ENCODE results near the gene ABCD3. TPM values are rescaled to one million over a fixed set of nuclear protein-coding genes. Genes with fewer than 3 reads are reported as not detected.

Gene ABCD3
- total RNA-seq, 1 experiment from 2014 or later, result 93.4 TPM

DNA sequence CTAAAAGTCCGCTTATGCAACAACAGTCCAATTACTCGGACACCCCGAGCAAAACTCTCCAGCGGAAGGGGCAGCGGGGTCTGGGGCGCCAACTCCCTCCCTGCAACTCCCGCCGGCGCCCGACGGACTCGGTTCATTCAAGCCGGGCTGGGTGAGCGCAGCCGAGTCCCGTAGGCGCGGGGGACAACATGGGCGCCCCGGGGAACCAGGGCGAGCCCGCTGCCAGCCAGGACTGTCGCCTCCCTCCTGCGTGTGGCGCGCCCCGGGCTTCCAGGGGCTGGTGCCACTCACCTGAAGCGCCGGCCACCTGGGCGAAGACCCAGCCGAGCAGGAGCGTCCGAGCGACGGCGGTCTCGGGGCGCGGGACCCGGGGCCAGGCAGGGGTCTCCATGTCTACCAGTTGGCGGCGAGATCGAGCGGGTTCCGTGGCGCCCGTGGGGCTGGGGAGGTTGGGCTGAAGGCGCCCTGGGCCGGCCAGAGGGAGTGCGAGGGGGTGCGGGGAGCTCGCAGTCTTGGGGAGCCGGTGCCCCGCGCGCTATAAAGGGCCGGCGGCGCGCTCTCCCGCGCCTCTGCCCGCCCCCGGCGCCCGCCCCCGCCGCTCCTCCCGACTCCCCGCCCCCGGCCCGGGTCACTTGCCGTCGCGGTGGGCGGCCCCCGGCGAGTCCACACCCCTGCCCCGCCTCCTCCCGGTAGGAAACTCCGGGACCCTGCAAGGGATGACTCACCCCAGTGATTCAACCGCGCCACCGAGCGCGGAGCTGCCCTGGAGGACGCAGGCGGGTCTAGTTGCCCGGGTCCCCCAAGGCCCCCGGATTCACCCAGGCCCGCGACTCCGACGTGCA lies 123.3 kb downstream of the ABCD3 start, which contains the start of gene F3:
F3 (minus strand) TSS at position 514 of the 842 bp plus-strand sequence; CDS start at position 391, 123 bp downstream.
- peak within 1 kb of the TSS; percentile 86 for H3K4me3 Mint-ChIP-seq (ENCODE audit: unreplicated experiment)
- peak; percentile 90 to 91 for DNase-seq
- no peaks in the 10 kb centered on the region for H3K27me3 ChIP-seq (replicated peaks; ENCODE audit: control insufficient read depth, insufficient read depth, low read length)
- H3K4me1 ChIP-seq, result peaks cover 18% of the 10 kb centered on the region
- ChIA-PET POLR2A (interaction anchor here (0.7 to 1.0 kb wide), 2 partner anchors 9 to 172 kb away, joined by 3 to 4 read pairs; no protein-coding TSS in a partner anchor), CTCF (interaction anchor here (1.1 to 1.6 kb wide), 2 partner anchors 58 to 65 kb away, joined by 3 to 4 read pairs; no protein-coding TSS in a partner anchor)
- peaks cover 11% of the 10 kb centered on the region for H3K4me1 Mint-ChIP-seq (ENCODE audit: low read depth, unreplicated experiment)
- no TSS peak for BruUV-seq (replicated peaks)
- H3K36me3 ChIP-seq (ENCODE audit: control insufficient read depth, insufficient read depth, low read length), result no peaks in the 10 kb centered on the region
- no peaks in the 10 kb centered on the region for H3K9me3 Mint-ChIP-seq (ENCODE audit: unreplicated experiment)
- no peaks in the 10 kb centered on the region for H3K27me3 Mint-ChIP-seq (ENCODE audit: insufficient read depth, unreplicated experiment)
- H3K9me3 ChIP-seq, result no peaks in the 10 kb centered on the region
- peak within 1 kb of the TSS; percentile 83 for H3K4me3 ChIP-seq (ENCODE audit: low read depth, low read length)
- intact Hi-C loops (cut with micrococcal nuclease; ENCODE audit: unreplicated experiment), result loop anchor here (1.0 to 2.0 kb wide), 2 partner anchors 12 to 57 kb away; no protein-coding TSS in a partner anchor
- H3K27ac Mint-ChIP-seq (ENCODE audit: unreplicated experiment), result peak within 1 kb of the TSS; percentile 86
- peaks cover 24% of the 10 kb centered on the region for H3K36me3 Mint-ChIP-seq (ENCODE audit: insufficient read depth, unreplicated experiment)
- TF ChIP-seq CTCF (IDR thresholded peaks at IDR 0.05; ENCODE audit: insufficient read depth in 1 of 2, low read depth in 1 of 2, low read length in 1 of 2, severe bottlenecking in 1 of 2, unreplicated experiment in 1 of 2), result peak in 1 of 2 experiments; percentile 15

DNA sequence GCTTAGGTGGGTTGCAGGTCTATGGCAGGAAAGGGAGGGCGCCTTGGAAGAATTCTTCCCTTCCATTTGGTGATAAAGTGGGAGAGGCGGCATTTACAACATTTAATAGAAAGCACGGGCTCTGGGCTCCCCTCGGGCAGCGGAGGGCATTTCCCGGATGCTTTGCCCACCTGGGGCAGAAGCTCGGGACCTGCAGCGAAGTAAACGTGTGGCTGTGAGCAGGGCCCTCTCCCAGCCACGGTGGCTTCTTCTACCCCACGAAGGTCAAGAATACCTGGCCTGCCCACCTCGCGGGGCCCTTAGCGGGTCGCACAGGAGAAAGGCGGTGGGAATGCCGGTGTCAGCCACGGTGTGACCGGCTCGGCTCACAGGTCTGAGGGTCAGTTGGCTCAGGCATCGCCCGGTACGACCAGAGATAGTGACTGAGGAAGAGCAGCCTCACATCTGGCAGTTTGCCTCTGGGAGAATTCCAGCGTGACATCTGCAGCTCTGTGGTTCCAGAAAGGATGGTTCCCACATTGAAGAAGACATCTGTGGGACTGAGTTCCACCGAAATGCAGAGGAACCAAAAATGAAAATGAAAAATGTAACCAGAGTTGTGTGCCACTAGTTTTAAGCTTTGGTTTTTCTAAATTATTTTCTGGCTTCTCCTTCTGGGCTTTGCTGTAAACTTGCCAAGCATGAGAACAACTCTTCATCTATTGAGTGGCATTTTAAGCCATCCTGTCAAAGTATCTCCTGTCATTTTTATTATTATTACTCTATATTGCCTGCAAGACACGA lies 124.1 kb downstream of the ABCD3 start:
- H3K4me3 ChIP-seq (ENCODE audit: low read depth, low read length), result peak overlapping the region; percentile 83
- Mint-ChIP-seq H3K27ac (ENCODE audit: unreplicated experiment) (peak overlapping the region; percentile 86), H3K4me1 (ENCODE audit: low read depth, unreplicated experiment) (peaks cover 11% of the 10 kb centered on the region), H3K27me3 (ENCODE audit: insufficient read depth, unreplicated experiment) (no peaks in the 10 kb centered on the region), H3K36me3 (ENCODE audit: insufficient read depth, unreplicated experiment) (peaks cover 22% of the 10 kb centered on the region), H3K9me3 (ENCODE audit: unreplicated experiment) (no peaks in the 10 kb centered on the region), H3K4me3 (ENCODE audit: unreplicated experiment) (peak overlapping the region; percentile 86)
- H3K4me1 ChIP-seq, result peaks cover 18% of the 10 kb centered on the region
- H3K9me3 ChIP-seq, result no peaks in the 10 kb centered on the region
- intact Hi-C loops (cut with micrococcal nuclease; ENCODE audit: unreplicated experiment), result loop anchor here (1.0 kb wide), 1 partner anchor 11 kb away; no protein-coding TSS in a partner anchor
- CTCF ChIA-PET, result no interaction called here
- POLR2A ChIA-PET, result interaction anchor here (0.7 to 1.0 kb wide), 2 partner anchors 9 to 171 kb away, joined by 3 to 4 read pairs; no protein-coding TSS in a partner anchor
- DNase-seq, result no peak
- TF ChIP-seq CTCF (IDR thresholded peaks at IDR 0.05; ENCODE audit: insufficient read depth in 1 of 2, low read depth in 1 of 2, low read length in 1 of 2, severe bottlenecking in 1 of 2, unreplicated experiment in 1 of 2), result no peak
- BruUV-seq (replicated peaks), result TSS peak; percentile 76
- H3K36me3 ChIP-seq (ENCODE audit: control insufficient read depth, insufficient read depth, low read length), result no peaks in the 10 kb centered on the region
- H3K27me3 ChIP-seq (replicated peaks; ENCODE audit: control insufficient read depth, insufficient read depth, low read length), result no peaks in the 10 kb centered on the region

GRCh38 chr1:94543001-94543400 lies 124.8 kb downstream of the ABCD3 start:
- Histone ChIP-seq H3K36me3 (ENCODE audit: control insufficient read depth, insufficient read depth, low read length) (no peaks in the 10 kb centered on the region), H3K4me1 (peaks cover 13% of the 10 kb centered on the region; the same call in 1 of the 2 replicates), H3K27me3 (replicated peaks; ENCODE audit: control insufficient read depth, insufficient read depth, low read length) (no peaks in the 10 kb centered on the region), H3K4me3 (ENCODE audit: low read depth, low read length) (no peak overlapping the region), H3K9me3 (no peaks in the 10 kb centered on the region)
- peak overlapping the region; percentile 66 for H3K27ac Mint-ChIP-seq (ENCODE audit: unreplicated experiment)
- peak overlapping the region; percentile 86 for H3K4me3 Mint-ChIP-seq (ENCODE audit: unreplicated experiment)
- no peak for DNase-seq
- no TSS peak for BruUV-seq (replicated peaks)
- H3K4me1 Mint-ChIP-seq (ENCODE audit: low read depth, unreplicated experiment), result peaks cover 11% of the 10 kb centered on the region
- ChIA-PET POLR2A (no interaction called here), CTCF (no interaction called here)
- no peaks in the 10 kb centered on the region for H3K27me3 Mint-ChIP-seq (ENCODE audit: insufficient read depth, unreplicated experiment)
- intact Hi-C loops (cut with micrococcal nuclease; ENCODE audit: unreplicated experiment), result no loop called here
- H3K36me3 Mint-ChIP-seq (ENCODE audit: insufficient read depth, unreplicated experiment), result peaks cover 15% of the 10 kb centered on the region
- no peaks in the 10 kb centered on the region for H3K9me3 Mint-ChIP-seq (ENCODE audit: unreplicated experiment)
- TF ChIP-seq CTCF (IDR thresholded peaks at IDR 0.05; ENCODE audit: insufficient read depth in 1 of 2, low read depth in 1 of 2, low read length in 1 of 2, severe bottlenecking in 1 of 2, unreplicated experiment in 1 of 2), result no peak

All from Caco-2 (cell line).